Osteocyte (in vitro differentiated cells): ENCODE data around the gene SYCE3. TPM values are rescaled to one million over a fixed set of nuclear protein-coding genes. Genes with fewer than 3 reads are reported as not detected.
A peak's percentile ranks its signal among the peaks of the same experiment; 100 is the strongest.

Experiments used
- DNase-seq: peaks from one replicate; pipeline ENCODE4 v3.0.0; 2021; ENCODE audit warnings: mixed read lengths; ENCODE audit not compliant: unreplicated experiment; ENCODE audit errors: extremely low spot score
- H3K27ac Mint-ChIP-seq: one replicate; pipeline ENCODE4 v1.8.0; 2021; ENCODE audit warnings: mild to moderate bottlenecking, mixed read lengths; ENCODE audit not compliant: unreplicated experiment
- H3K27me3 Mint-ChIP-seq: one replicate; pipeline ENCODE4 v1.8.0; 2021; ENCODE audit warnings: mixed read lengths; ENCODE audit not compliant: unreplicated experiment
- H3K36me3 Mint-ChIP-seq: one replicate; pipeline ENCODE4 v1.8.0; 2021; ENCODE audit warnings: mixed read lengths; ENCODE audit not compliant: unreplicated experiment
- H3K4me1 Mint-ChIP-seq: one replicate; pipeline ENCODE4 v1.8.0; 2021; ENCODE audit warnings: mixed read lengths; ENCODE audit not compliant: unreplicated experiment
- H3K4me3 Mint-ChIP-seq: one replicate; pipeline ENCODE4 v1.8.0; 2021; ENCODE audit warnings: mild to moderate bottlenecking, moderate library complexity, mixed read lengths; ENCODE audit not compliant: unreplicated experiment
- H3K9me3 Mint-ChIP-seq: one replicate; pipeline ENCODE4 v1.8.0; 2021; ENCODE audit warnings: mixed read lengths; ENCODE audit not compliant: unreplicated experiment
- CTCF ChIP-seq: fragments of 200-600 bp; sonication (generic); IDR thresholded peaks from 2 replicates; pipeline ENCODE4 v1.5.0; 2021; ENCODE audit warnings: antibody characterized with exemption, mild to moderate bottlenecking, moderate library complexity
- total RNA-seq: library from RNA; stranded (reverse); gene quantifications from 2 replicates; pipeline ENCODE4 v1.2.1, GENCODE V29; 2021

SYCE3 gene
- total RNA-seq, 1 donor from 2014 or later: not detected

- H3K27ac Mint-ChIP-seq: no peak overlapping the region
- H3K4me1 Mint-ChIP-seq: peaks cover 16% of the 10 kb centered on the region
- TF ChIP-seq CTCF: no peak
- no peaks in the 10 kb centered on the region for H3K36me3 Mint-ChIP-seq
- no peaks in the 10 kb centered on the region for H3K27me3 Mint-ChIP-seq
- H3K4me3 Mint-ChIP-seq: no peak overlapping the region
- no peak for DNase-seq
- no peaks in the 10 kb centered on the region for H3K9me3 Mint-ChIP-seq
Observed at GRCh38 chr22:50578776-50579310, 16.1 kb upstream of the SYCE3 start.

- no peaks in the 10 kb centered on the region for H3K9me3 Mint-ChIP-seq
- no peak for DNase-seq
- H3K27me3 Mint-ChIP-seq: no peaks in the 10 kb centered on the region
- H3K4me1 Mint-ChIP-seq: peaks cover 10% of the 10 kb centered on the region
- TF ChIP-seq CTCF: no peak
- H3K27ac Mint-ChIP-seq: no peak within 1 kb of the TSS
- H3K4me3 Mint-ChIP-seq: no peak within 1 kb of the TSS
- no peaks in the 10 kb centered on the region for H3K36me3 Mint-ChIP-seq
Observed at GRCh38 chr22:50577987-50578775, 15.5 kb upstream of the SYCE3 start, which contains the start of gene CPT1B. Gene CPT1B, minus strand, starts transcription at chr22:50578427. Its CDS starts 512 bp downstream, at chr22:50577915.

- Mint-ChIP-seq H3K4me1 (peaks cover 10% of the 10 kb centered on the region), H3K4me3 (no peak overlapping the region)
- TF ChIP-seq CTCF: no peak
Observed at GRCh38 chr22:50577697-50577986, 14.9 kb upstream of the SYCE3 start.

GRCh38 chr22:50576806-50577696 lies 14.3 kb upstream of the SYCE3 start:
- H3K36me3 Mint-ChIP-seq: peaks cover 3% of the 10 kb centered on the region
- no peak for TF ChIP-seq CTCF
- H3K9me3 Mint-ChIP-seq: no peaks in the 10 kb centered on the region
- no peaks in the 10 kb centered on the region for H3K27me3 Mint-ChIP-seq
- DNase-seq: no peak
- no peak overlapping the region for H3K4me3 Mint-ChIP-seq
- peaks cover 10% of the 10 kb centered on the region for H3K4me1 Mint-ChIP-seq
- H3K27ac Mint-ChIP-seq: no peak overlapping the region

More at GRCh38 chr22:50577697-50577986, 14.9 kb upstream of the SYCE3 start:
- Mint-ChIP-seq H3K27me3 (no peaks in the 10 kb centered on the region), H3K27ac (no peak overlapping the region), H3K36me3 (peaks cover 3% of the 10 kb centered on the region), H3K9me3 (no peaks in the 10 kb centered on the region)
- no peak for DNase-seq

- H3K4me3 Mint-ChIP-seq: no peak overlapping the region
- no peak overlapping the region for H3K27ac Mint-ChIP-seq
Observed at GRCh38 chr22:50576070-50576469, 13.4 kb upstream of the SYCE3 start.

More at GRCh38 chr22:50576070-50576469, 13.4 kb upstream of the SYCE3 start:
- peak; percentile 15 for TF ChIP-seq CTCF
- no peak for DNase-seq
- H3K27me3 Mint-ChIP-seq: no peaks in the 10 kb centered on the region
- no peaks in the 10 kb centered on the region for H3K9me3 Mint-ChIP-seq
- H3K36me3 Mint-ChIP-seq: peaks cover 6% of the 10 kb centered on the region
- H3K4me1 Mint-ChIP-seq: peaks cover 8% of the 10 kb centered on the region
